ENCODE measurements around the gene MYBBP1A.

DNA sequence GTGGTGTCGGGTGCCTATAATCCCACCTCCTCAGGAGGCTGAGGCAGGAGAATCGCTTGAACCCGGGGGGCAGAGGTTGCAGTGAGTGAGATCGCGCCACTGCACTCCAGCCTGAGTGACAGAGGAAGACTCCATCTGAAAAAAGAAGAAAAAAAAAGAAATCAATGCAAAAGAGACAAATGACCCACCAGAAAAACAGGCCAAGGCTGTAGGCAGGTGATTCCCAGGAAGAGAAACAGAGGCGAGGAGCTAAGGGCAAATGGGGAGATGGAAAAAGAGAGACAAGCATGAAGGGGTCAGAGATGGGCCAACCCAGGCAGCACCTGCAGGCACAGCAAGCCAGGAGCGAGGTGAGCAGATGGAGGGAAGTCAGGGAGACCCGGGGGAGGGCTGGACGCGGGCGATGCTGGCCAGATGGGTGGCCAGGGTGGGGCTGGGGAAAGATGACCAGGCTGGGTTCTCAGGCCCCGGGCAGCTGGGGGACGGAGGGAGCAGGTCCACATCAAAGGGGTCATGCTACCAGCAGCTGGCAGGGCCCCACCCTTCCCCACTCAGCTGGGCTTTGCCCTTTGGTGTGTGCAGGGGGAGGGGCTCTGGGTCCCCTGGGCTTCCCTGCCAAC, 25.5 kb downstream of the MYBBP1A start:
- no peak for TF ChIP-seq KAT8 (CRISPR knock-in tag; IDR thresholded peaks at IDR 0.05)
- TF ChIP-seq, protein P1, sequence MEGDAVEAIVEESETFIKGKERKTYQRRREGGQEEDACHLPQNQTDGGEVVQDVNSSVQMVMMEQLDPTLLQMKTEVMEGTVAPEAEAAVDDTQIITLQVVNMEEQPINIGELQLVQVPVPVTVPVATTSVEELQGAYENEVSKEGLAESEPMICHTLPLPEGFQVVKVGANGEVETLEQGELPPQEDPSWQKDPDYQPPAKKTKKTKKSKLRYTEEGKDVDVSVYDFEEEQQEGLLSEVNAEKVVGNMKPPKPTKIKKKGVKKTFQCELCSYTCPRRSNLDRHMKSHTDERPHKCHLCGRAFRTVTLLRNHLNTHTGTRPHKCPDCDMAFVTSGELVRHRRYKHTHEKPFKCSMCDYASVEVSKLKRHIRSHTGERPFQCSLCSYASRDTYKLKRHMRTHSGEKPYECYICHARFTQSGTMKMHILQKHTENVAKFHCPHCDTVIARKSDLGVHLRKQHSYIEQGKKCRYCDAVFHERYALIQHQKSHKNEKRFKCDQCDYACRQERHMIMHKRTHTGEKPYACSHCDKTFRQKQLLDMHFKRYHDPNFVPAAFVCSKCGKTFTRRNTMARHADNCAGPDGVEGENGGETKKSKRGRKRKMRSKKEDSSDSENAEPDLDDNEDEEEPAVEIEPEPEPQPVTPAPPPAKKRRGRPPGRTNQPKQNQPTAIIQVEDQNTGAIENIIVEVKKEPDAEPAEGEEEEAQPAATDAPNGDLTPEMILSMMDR (CRISPR knock-in tag; IDR thresholded peaks at IDR 0.05): no peak
- no peak for TF ChIP-seq CHD4 (IDR thresholded peaks at IDR 0.05; ENCODE audit: borderline replicate concordance, low read length)
- no peak for TF ChIP-seq FOXM1 (CRISPR knock-in tag; IDR thresholded peaks at IDR 0.05)
- TF ChIP-seq HMGA1 (CRISPR knock-in tag; conservative IDR thresholded peaks at IDR 0.05): no peak
- TF ChIP-seq EP300 (IDR thresholded peaks at IDR 0.05; ENCODE audit: low read depth in 2 of 2, low read length in 2 of 2): no peak
- TF ChIP-seq EP300 (CRISPR knock-in tag; IDR thresholded peaks at IDR 0.05; ENCODE audit: borderline replicate concordance): no peak
- no peak for TF ChIP-seq ELF1 (CRISPR knock-in tag; IDR thresholded peaks at IDR 0.05)
